Activated CD8-positive, alpha-beta memory T cell treated with anti-CD3 and anti-CD28 coated beads for 36 hours (primary cell): Measurements from ENCODE around the gene DCAF8. TPM values are rescaled to one million over a fixed set of nuclear protein-coding genes. Genes with fewer than 3 reads are reported as not detected.
"Not testable (repeated sequence)": the region's sequence is repeated elsewhere in the genome, so short reads cannot be mapped to it uniquely, and the experiment has no call there.

Source experiments
- CTCF ChIA-PET: fragments of 350-600 bp; sonication (Branson Sonifier 250); formaldehyde crosslinking; loops from one replicate; lab custom pipeline; 2021; ENCODE audit warnings: antibody characterized with exemption; lab: Charles Lee
- POLR2A ChIA-PET: fragments of 350-600 bp; sonication (Branson Sonifier 250); formaldehyde crosslinking; loops from one replicate; lab custom pipeline; 2021; ENCODE audit warnings: antibody characterized with exemption; lab: Charles Lee
- total RNA-seq, 2 experiments: library from RNA; stranded (reverse); gene quantifications; one replicate each; pipeline ENCODE4 v1.2.3, GENCODE V29; 2021

Gene DCAF8
- 10 to 100 TPM; 96.7 to 99.1 TPM for total RNA-seq

DNA sequence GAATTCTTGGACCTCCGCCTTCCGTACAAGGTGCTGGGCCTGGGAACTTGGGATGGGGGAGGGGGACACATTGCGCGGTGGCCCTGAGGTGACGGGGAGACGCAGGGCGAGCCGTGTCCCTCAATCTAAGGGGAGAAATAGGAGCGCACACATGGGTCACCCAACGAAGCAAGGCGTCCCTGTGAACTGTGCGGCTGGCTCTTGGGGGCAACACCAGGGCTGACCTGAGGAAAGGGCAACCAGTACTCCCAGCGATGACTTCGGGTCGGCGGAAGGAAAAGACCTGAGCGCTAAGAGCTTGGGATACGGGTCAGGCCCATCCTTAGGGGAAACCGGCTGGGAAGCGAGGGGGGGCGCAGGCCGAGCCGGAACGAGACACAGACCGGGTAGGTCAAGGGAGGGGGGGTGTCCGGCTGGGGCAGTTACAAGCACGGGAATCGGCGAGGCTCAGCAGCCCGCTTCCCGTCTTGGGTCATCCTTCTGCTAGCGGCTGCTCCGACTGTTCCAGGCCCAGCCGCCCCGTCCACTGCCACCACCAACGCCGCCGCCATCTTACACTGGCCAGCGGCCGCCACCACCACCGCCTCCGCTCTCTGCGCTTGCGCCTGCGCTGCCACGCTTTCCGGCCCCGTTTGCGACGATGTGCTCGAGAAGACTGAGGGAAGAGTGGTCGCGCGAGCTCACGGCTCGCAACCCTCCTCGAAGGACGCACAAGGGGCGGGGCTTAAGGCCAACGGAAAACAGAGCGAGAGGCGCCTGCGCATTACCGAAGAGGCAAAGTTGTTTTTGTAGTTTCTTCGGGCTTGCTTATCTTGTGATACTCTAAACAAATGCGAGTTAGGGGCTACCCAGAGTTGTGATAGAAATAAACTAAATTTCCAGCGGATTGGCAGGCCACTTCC is at the start of gene DCAF8:
Gene DCAF8 (minus strand): TSS at position 657 of the 902 bp plus-strand sequence. CDS start 18,541 bp downstream, outside the sequence.
- CTCF ChIA-PET = interaction anchor here (0.9 to 4.2 kb wide), 9 partner anchors 8 to 279 kb away, joined by 3 to 18 read pairs (median 4); partner anchors contain the start of gene PEX19

GRCh38 chr1:160309571-160309970 is 47.2 kb upstream of the DCAF8 start:
- CTCF ChIA-PET = no interaction called here

More for the DNA sequence above, at the start of gene DCAF8:
- POLR2A ChIA-PET = interaction anchor here (0.5 to 1.5 kb wide), 8 partner anchors 10 to 788 kb away, joined by 3 to 6 read pairs (median 4); partner anchors contain the start of genes COPA, IGSF8 and NCSTN

DNA sequence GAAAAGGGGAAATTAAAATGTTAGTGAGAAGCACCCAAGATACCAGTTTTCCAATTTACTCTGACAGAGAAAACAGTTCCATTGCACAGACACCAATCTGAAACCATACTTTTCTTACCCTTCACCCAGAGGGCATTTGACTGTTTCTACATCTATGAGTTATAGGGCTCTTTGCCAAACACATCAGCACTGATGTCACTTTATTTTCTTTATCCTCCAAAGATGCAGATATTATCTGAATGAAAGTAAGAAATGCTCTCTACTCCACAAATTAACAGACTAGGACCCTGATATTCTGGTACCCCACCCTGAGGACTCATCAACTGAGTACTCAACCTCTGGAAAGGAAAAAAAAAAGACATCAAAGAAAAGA is 46.8 kb upstream of the DCAF8 start:
- ChIA-PET CTCF (no interaction called here), POLR2A (no interaction called here)

More at GRCh38 chr1:160309571-160309970, 47.2 kb upstream of the DCAF8 start:
- POLR2A ChIA-PET = no interaction called here

GRCh38 chr1:160308451-160309184 is 46.3 kb upstream of the DCAF8 start:
- ChIA-PET POLR2A (no interaction called here), CTCF (interaction anchor here (1.4 kb wide), 1 partner anchor 49 kb away, joined by 3 read pairs; no protein-coding TSS in a partner anchor)

DNA sequence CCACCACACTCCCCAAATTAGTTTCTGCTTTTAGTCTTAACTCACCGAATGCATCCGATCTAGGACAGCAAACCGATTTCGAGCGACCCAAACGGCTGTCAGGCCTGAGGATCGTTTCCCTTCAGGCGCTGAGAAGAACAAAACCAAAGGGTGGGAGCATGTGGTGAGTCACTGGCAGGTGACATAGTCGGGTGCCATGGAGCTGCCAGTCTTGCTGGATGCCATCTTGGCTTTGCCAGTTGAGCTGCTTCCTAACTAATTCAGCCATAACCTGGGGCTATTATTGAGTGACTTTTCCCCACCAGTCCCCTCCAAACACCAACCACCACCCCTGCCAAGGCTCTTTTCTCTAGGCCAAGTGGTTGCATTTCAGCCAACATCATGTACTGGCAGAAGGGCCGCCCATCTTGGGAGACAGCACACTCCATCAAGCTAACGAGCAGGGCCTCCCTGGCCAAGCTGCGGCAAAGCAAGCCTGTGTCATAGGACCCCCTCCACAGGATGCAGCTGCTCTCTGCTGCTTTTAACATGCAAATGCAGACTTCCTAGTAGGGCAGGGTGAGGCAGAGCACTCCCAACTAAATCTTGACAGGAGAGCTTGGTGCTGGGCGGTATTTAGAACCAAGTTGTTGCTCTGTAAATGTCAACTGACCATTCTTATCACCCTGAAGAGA is 44.9 kb upstream of the DCAF8 start:
- ChIA-PET CTCF (interaction anchor here (1.1 to 1.4 kb wide), 2 partner anchors 16 to 47 kb away, joined by 3 to 4 read pairs; no protein-coding TSS in a partner anchor), POLR2A (no interaction called here)

GRCh38 chr1:160300173-160300572 is 37.8 kb upstream of the DCAF8 start:
- CTCF ChIA-PET = no interaction called here
- POLR2A ChIA-PET = no interaction called here

- CTCF ChIA-PET = interaction anchor here (0.8 kb wide), 1 partner anchor 103 kb away, joined by 4 read pairs; no protein-coding TSS in a partner anchor
- POLR2A ChIA-PET = no interaction called here
Measured at GRCh38 chr1:160296036-160296435, 33.7 kb upstream of the DCAF8 start.

DNA sequence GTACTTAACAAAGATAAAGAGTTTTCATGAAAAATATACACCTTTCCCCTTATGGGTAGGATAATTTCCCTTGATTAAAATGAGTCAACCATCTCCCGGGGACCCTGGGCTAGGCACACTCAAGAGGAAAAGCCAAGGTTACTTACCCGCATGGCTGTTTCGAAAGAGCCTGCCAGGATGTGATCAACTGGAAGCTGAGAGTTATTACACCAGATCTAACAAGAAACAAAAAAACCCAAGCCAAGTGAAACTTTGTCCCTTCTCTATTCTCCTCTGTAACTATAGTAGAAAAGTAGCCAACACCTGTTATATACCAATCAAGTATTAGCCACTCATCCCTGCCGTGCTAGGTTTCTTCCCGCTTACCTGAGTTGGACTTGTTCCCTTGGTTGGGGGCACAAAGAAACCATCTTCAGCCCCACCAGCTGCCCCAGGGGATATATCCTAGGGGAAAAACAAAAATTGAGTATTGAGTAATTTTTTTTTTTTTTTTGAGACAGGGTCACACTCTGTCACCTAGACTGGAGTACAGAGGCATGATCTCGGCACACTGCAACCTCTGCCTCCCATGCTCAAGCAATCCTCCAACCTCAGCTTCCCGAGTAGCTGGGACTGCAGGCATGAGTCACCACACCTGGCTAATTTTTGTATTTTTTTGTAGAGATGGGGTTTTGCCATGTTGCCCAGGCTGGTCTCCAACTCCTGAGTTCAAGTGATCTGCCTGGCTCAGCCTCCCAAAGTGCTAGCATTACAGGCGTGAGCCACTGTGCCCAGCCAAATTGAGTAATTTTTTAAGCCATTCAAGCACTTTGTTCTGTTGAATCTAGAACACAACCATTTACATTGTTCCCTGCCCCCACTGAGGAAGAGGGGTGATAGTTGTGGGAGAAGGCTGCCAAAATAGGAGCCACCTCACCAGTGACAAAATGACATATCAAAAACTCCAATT is 30.9 kb upstream of the DCAF8 start:
- POLR2A ChIA-PET = no interaction called here
- CTCF ChIA-PET = interaction anchor here (1.1 to 2.6 kb wide), 9 partner anchors 10 to 155 kb away, joined by 3 to 18 read pairs (median 5); partner anchors contain the start of genes ATP1A4 and DCAF8

- POLR2A ChIA-PET = interaction anchor here (1.1 kb wide), 1 partner anchor 193 kb away, joined by 3 read pairs; the partner anchor contains the start of gene IGSF8
- CTCF ChIA-PET = interaction anchor here (0.5 to 3.6 kb wide), 45 partner anchors 10 to 206 kb away, joined by 3 to 26 read pairs (median 4); partner anchors contain the start of genes ATP1A4, CASQ1, DCAF8 and IGSF8
Measured at GRCh38 chr1:160291248-160292220, 29.2 kb upstream of the DCAF8 start.

DNA sequence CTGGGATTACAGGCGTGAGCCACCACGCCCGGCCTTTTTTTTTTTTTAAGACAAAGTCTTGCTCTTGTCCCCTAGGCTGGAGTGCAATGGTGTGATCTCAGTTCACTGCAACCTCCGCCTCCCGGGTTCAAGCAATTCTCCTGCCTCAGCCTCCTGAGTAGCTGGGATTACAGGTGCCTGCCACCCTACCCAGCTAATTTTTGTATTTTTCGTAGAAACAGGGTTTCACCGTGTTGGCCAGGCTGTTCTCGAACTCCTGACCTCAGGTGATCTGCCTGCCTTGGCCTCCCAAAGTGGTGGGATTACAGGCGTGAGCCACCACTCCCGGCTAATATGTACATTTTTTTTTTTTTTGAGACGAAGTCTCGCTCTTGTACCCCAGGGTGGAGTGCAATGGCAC is 25.4 kb upstream of the DCAF8 start:
- POLR2A ChIA-PET = not testable (repeated sequence)
- CTCF ChIA-PET = interaction anchor here (0.7 to 1.7 kb wide), 3 partner anchors 78 to 187 kb away, joined by 3 to 12 read pairs (median 3); no protein-coding TSS in a partner anchor

- ChIA-PET CTCF (interaction anchor here (0.6 to 2.4 kb wide), 7 partner anchors 9 to 185 kb away, joined by 3 to 11 read pairs (median 4); partner anchors contain the start of gene DCAF8), POLR2A (interaction anchor here (0.6 to 1.7 kb wide), 2 partner anchors 53 to 77 kb away, joined by 3 to 7 read pairs; no protein-coding TSS in a partner anchor)
Measured at GRCh38 chr1:160285506-160285905, 23.2 kb upstream of the DCAF8 start.

- CTCF ChIA-PET = interaction anchor here (0.6 to 2.4 kb wide), 9 partner anchors 10 to 184 kb away, joined by 3 to 11 read pairs (median 4); partner anchors contain the start of gene DCAF8
- POLR2A ChIA-PET = interaction anchor here (0.6 to 1.7 kb wide), 2 partner anchors 54 to 77 kb away, joined by 3 to 7 read pairs; no protein-coding TSS in a partner anchor
Measured at GRCh38 chr1:160284782-160285344, 22.5 kb upstream of the DCAF8 start, which contains the start of gene PEX19. TSS of gene PEX19 (minus strand) at chr1:160285133. CDS start at chr1:160285124, 9 bp downstream.

- CTCF ChIA-PET = interaction anchor here (0.7 to 2.4 kb wide), 10 partner anchors 9 to 186 kb away, joined by 3 to 11 read pairs (median 3); partner anchors contain the start of genes DCAF8 and IGSF8
- POLR2A ChIA-PET = interaction anchor here (0.5 to 1.7 kb wide), 3 partner anchors 22 to 77 kb away, joined by 3 to 7 read pairs (median 5); partner anchors contain the start of gene DCAF8
Measured at GRCh38 chr1:160284220-160284781, 22.0 kb upstream of the DCAF8 start.

- POLR2A ChIA-PET = no interaction called here
- CTCF ChIA-PET = no interaction called here
Measured at GRCh38 chr1:160282807-160283206, 20.5 kb upstream of the DCAF8 start.

DNA sequence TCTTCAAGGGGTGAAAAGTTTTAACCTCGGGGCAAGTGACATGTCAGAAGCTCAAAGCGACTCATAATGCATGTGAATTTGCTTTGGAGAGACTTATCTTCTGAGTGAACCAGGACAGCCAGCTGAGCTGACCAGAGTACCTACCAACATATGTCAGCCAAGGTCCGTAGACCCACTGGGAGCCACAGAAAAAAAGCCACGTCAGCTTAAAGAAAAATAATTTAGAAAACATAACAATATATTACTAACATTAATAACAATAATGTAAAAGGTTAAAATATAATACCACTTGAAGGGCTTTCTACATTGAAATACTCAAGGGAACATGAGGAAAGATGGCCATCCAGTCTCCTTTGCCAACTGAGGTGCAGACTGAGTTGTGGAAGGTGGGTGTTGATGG is 15.6 kb upstream of the DCAF8 start:
- ChIA-PET CTCF (interaction anchor here (1.0 kb wide), 1 partner anchor 85 kb away, joined by 3 read pairs; no protein-coding TSS in a partner anchor), POLR2A (interaction anchor here (0.6 kb wide), 1 partner anchor 1222 kb away, joined by 6 read pairs; no protein-coding TSS in a partner anchor)
